ENCODE results near the gene INPP4A. TPM values are rescaled to one million over a fixed set of nuclear protein-coding genes. Genes with fewer than 3 reads are reported as not detected.

INPP4A gene
- total and polyA plus RNA-seq, 9 of the 15 experiments (the other 6 are each of a cell fraction or from before 2014, with no cell fraction given), result 1.8 to 15.7 (median 8.3) TPM

GRCh38 chr2:98470851-98471255 lies 26.2 kb downstream of the INPP4A start:
- Histone ChIP-seq H4K20me1 (replicated peaks; ENCODE audit: control insufficient read depth, insufficient read depth, low read length) (peaks cover 13% of the 10 kb centered on the region), H3K27me3 (ENCODE audit: control insufficient read depth in 2 of 2, insufficient read depth in 2 of 2, low read length in 2 of 2) (no peaks in the 10 kb centered on the region), H2AFZ (ENCODE audit: low read depth, low read length) (no peak overlapping the region), H3K27ac (ENCODE audit: extremely low read depth, low read depth, low read length) (no peak overlapping the region), H3K9me1 (ENCODE audit: control insufficient read depth, insufficient read depth, low read length) (no peaks in the 10 kb centered on the region), H3K4me3 (no peak overlapping the region), H3K36me3 (ENCODE audit: control insufficient read depth, insufficient read depth, low read length) (no peaks in the 10 kb centered on the region; the same call in 2 of the 3 replicates), H3K9me3 (replicated peaks; ENCODE audit: control insufficient read depth, insufficient read depth, low read depth, low read length) (no peaks in the 10 kb centered on the region), H3K79me2 (ENCODE audit: control insufficient read depth, insufficient read depth, low read length) (peaks cover 14% of the 10 kb centered on the region; the same call in 2 of the 3 replicates), H3K4me1 (replicated peaks in 1 of 2; ENCODE audit: control insufficient read depth in 2 of 2, insufficient read depth in 2 of 2, low read length in 2 of 2) (peaks cover 13 to 28% of the 10 kb centered on the region in 2 experiments; a peak in 4 of 5 replicates), H3K9ac (ENCODE audit: insufficient read depth in 1 of 2, low read depth in 2 of 2, low read length in 2 of 2) (no peak overlapping the region), H3K4me2 (ENCODE audit: insufficient read depth, low read length) (no peak overlapping the region)
- ChIA-PET CTCF (ENCODE audit: low intra/inter-chr PET ratio) (no interaction called here), POLR2A (interaction anchor here (1.3 kb wide), 1 partner anchor 17 kb away, joined by 4 read pairs; no protein-coding TSS in a partner anchor)
- no peak for TF ChIP-seq ZNF699 (CRISPR knock-in tag; IDR thresholded peaks at IDR 0.05; ENCODE audit: insufficient replicate concordance)
- WGBS (ENCODE audit: insufficient coverage, low coverage, missing lambda C conversion rate), result 89% methylated on average over 7 of the region's 7 CpGs
- in situ Hi-C loops (cut with MboI) (no loop called here), intact Hi-C loops (cut with micrococcal nuclease) (no loop called here)
- FAIRE-seq (no peak), ATAC-seq (no peak), DNase-seq (ENCODE audit: extremely low read depth in 1 of 4, low spot score in 3 of 4) (no peak)
- BruUV-seq (replicated peaks), result no TSS peak

DNA sequence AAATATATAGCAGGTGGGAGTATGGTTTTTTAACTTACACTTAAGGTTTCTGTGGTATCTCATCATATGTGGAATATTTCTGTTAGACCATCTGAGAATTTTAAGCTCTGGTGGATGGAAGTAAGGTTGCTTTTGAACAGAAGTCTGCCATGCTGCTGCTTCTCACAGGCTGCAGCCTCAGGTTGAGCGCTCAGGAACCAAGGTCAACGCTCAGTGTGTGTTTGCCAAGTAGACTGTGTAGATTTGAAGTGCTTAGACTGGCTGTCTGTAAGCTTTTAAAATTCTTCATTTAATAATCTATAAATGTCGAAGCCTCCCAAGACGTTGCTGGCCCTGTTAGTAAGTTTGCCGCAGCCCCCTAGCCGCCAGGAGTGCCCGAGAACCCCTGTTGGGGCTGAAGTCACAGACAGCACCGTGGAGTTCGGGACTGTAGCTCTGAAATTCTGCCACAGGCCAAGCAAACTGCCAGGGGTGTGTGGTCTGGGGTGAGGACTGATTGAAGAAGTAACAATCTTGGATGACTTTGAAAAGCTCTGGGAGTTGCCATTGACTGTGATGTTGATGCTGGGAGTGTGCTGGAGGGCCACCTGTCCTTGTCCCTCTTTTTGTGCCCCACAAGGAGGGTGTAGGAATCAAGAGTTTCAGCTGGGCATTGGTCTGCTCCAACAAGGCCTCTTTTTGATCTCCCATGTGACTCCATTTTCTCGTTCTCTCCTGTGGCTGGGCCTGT lies 26.9 kb downstream of the INPP4A start:
- WGBS (ENCODE audit: insufficient coverage, low coverage, missing lambda C conversion rate), result 80% methylated on average over 10 of the region's 10 CpGs
- Histone ChIP-seq H3K9me3 (replicated peaks; ENCODE audit: control insufficient read depth, insufficient read depth, low read depth, low read length) (no peaks in the 10 kb centered on the region), H3K27ac (ENCODE audit: extremely low read depth, low read depth, low read length) (no peak overlapping the region; the same call in 2 of the 3 replicates), H4K20me1 (replicated peaks; ENCODE audit: control insufficient read depth, insufficient read depth, low read length) (peaks cover 15% of the 10 kb centered on the region), H3K9ac (ENCODE audit: insufficient read depth in 1 of 2, low read depth in 2 of 2, low read length in 2 of 2) (peak overlapping the region in 1 of 2 experiments; percentile 68; a peak in 1 of 4 replicates), H3K27me3 (ENCODE audit: control insufficient read depth in 2 of 2, insufficient read depth in 2 of 2, low read length in 2 of 2) (no peaks in the 10 kb centered on the region), H3K4me1 (replicated peaks in 1 of 2; ENCODE audit: control insufficient read depth in 2 of 2, insufficient read depth in 2 of 2, low read length in 2 of 2) (peaks cover 6 to 24% of the 10 kb centered on the region in 2 experiments; a peak in 4 of 5 replicates), H3K9me1 (ENCODE audit: control insufficient read depth, insufficient read depth, low read length) (peaks cover under 1% of the 10 kb centered on the region), H3K36me3 (ENCODE audit: control insufficient read depth, insufficient read depth, low read length) (no peaks in the 10 kb centered on the region; the same call in 2 of the 3 replicates), H2AFZ (ENCODE audit: low read depth, low read length) (no peak overlapping the region), H3K4me2 (ENCODE audit: insufficient read depth, low read length) (no peak overlapping the region), H3K4me3 (no peak overlapping the region), H3K79me2 (ENCODE audit: control insufficient read depth, insufficient read depth, low read length) (peaks cover 9% of the 10 kb centered on the region; the same call in 2 of the 3 replicates)
- DNase-seq (ENCODE audit: extremely low read depth in 1 of 4, low spot score in 3 of 4), result no peak
- POLR2A ChIA-PET, result interaction anchor here (0.7 to 1.3 kb wide), 4 partner anchors 10 to 17 kb away, joined by 3 to 6 read pairs (median 4); no protein-coding TSS in a partner anchor
- intact Hi-C loops (cut with micrococcal nuclease) (no loop called here), in situ Hi-C loops (cut with MboI) (no loop called here)
- no peak for FAIRE-seq
- no TSS peak for BruUV-seq (replicated peaks)
- CTCF ChIA-PET (ENCODE audit: low intra/inter-chr PET ratio), result no interaction called here
- no peak for ATAC-seq
- no peak for TF ChIP-seq ZNF316 (IDR thresholded peaks at IDR 0.05)
- TF ChIP-seq, protein P1, sequence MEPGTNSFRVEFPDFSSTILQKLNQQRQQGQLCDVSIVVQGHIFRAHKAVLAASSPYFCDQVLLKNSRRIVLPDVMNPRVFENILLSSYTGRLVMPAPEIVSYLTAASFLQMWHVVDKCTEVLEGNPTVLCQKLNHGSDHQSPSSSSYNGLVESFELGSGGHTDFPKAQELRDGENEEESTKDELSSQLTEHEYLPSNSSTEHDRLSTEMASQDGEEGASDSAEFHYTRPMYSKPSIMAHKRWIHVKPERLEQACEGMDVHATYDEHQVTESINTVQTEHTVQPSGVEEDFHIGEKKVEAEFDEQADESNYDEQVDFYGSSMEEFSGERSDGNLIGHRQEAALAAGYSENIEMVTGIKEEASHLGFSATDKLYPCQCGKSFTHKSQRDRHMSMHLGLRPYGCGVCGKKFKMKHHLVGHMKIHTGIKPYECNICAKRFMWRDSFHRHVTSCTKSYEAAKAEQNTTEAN (CRISPR knock-in tag; IDR thresholded peaks at IDR 0.05), result no peak
- TF ChIP-seq CBFA2T2 (conservative IDR thresholded peaks at IDR 0.05), result no peak
- TF ChIP-seq HMGN3 (IDR thresholded peaks at IDR 0.05; ENCODE audit: borderline replicate concordance, extremely low read depth, insufficient read length, low read depth, low read length), result no peak
- TF ChIP-seq ZC3H4 (CRISPR knock-in tag; IDR thresholded peaks at IDR 0.05; ENCODE audit: borderline replicate concordance), result no peak
- TF ChIP-seq MTA3 (IDR thresholded peaks at IDR 0.05; ENCODE audit: borderline replicate concordance), result no peak
- no peak for TF ChIP-seq TRIM25 (IDR thresholded peaks at IDR 0.05; ENCODE audit: borderline replicate concordance)
- TF ChIP-seq HNRNPUL1 (IDR thresholded peaks at IDR 0.05; ENCODE audit: low read length), result no peak
- no peak for TF ChIP-seq BHLHE40 (IDR thresholded peaks at IDR 0.05; ENCODE audit: low read length)
- no peak for TF ChIP-seq ZNF76 (CRISPR knock-in tag; IDR thresholded peaks at IDR 0.05; ENCODE audit: borderline replicate concordance)
